ENCODE results near the gene EBF4. TPM values are rescaled to one million over a fixed set of nuclear protein-coding genes. Genes with fewer than 3 reads are reported as not detected.

Gene EBF4
- total and polyA plus RNA-seq, 7 donors = 0.42 to 1.9 (median 1.2) TPM

DNA sequence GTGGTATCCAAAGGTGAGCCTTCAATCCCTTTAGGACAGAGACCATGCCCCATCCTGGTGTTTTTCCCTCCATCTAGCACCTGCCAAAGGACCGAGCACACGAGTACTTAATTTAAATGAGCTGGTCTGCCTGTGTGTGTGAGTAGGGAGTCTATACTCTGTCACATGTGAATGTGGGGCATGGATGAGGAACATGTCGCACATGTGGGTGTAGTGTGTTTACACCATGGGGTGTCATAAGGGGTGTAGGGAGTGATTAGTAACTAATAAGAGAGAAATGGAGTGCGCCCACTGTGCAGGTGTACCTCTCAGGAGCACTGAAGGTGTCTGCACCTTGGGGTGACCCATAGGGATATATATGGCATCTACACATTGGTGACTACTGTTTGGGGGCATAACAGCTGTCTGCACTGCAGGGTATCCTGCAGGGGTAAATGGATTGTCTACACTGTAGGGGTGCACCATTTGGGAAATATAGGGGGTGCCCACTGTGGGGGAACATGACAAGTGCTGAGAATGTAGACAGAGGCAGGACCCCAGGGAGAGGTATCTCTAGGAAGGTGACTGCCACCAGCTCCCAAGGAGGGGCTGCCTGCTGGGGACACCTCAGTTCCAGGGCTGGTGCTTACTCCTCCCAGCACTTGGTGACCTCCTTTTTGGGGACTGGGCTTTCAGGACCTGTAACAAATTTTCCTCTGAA is 53.5 kb downstream of the EBF4 start:
- no peak overlapping the region for H3K4me3 ChIP-seq
- intact Hi-C loops (cut with DNase I) = no loop called here
- no peaks in the 10 kb centered on the region for H3K4me1 ChIP-seq
- no peaks in the 10 kb centered on the region for H3K9me3 ChIP-seq
- no peak for ATAC-seq
- H3K36me3 ChIP-seq (ENCODE audit: insufficient read depth in 1 of 2, low read depth in 1 of 2) = no peaks in the 10 kb centered on the region
- H3K27ac ChIP-seq = no peak overlapping the region
- peaks cover 0 to 70% (median 17%) of the 10 kb centered on the region in 3 donors for H3K27me3 ChIP-seq (ENCODE audit: insufficient read depth in 3 of 3, low read length in 2 of 3)
- TF ChIP-seq, protein P1, sequence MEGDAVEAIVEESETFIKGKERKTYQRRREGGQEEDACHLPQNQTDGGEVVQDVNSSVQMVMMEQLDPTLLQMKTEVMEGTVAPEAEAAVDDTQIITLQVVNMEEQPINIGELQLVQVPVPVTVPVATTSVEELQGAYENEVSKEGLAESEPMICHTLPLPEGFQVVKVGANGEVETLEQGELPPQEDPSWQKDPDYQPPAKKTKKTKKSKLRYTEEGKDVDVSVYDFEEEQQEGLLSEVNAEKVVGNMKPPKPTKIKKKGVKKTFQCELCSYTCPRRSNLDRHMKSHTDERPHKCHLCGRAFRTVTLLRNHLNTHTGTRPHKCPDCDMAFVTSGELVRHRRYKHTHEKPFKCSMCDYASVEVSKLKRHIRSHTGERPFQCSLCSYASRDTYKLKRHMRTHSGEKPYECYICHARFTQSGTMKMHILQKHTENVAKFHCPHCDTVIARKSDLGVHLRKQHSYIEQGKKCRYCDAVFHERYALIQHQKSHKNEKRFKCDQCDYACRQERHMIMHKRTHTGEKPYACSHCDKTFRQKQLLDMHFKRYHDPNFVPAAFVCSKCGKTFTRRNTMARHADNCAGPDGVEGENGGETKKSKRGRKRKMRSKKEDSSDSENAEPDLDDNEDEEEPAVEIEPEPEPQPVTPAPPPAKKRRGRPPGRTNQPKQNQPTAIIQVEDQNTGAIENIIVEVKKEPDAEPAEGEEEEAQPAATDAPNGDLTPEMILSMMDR (IDR thresholded peaks at IDR 0.05) = no peak
- 74 to 81% (median 74%) methylated on average over 4 of the region's 4 CpGs for WGBS, 3 donors
- no peak for DNase-seq

DNA sequence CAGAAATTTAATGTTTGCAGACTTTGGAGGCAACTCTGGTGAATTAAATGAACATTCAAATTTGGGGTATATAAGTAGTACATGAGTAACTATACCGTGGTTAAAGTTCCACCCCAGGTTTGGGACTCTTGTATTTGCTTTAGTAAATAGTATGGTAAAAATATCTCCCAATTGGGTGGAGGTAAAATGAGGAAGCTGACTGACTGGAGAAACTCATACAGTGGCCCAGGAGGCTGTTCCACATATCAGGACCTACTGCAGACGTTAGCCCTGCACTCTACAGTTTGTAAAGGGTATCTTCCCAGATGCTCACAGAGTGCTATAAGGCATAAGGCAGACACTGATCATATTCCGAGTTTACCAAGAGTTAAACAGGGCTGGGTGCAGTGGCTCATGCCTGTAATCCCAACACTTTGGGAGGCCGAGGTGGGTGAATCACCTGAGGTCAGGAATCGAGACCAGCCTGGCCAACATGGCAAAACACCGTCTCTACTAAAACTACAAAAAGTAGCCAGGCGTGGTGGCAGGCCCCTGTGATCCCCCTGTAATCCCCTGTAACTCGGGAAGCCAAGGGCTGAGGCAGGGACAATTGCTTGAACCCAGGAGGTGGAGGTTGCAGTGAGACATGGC is 54.2 kb downstream of the EBF4 start:
- TF ChIP-seq, protein P1 (IDR thresholded peaks at IDR 0.05) = no peak
- ATAC-seq = no peak
- H3K36me3 ChIP-seq (ENCODE audit: insufficient read depth in 1 of 2, low read depth in 1 of 2) = no peaks in the 10 kb centered on the region
- WGBS, 3 donors = 59 to 68% (median 60%) methylated on average over 8 of the region's 8 CpGs
- H3K4me1 ChIP-seq = peaks cover 6% of the 10 kb centered on the region
- no peak overlapping the region for H3K27ac ChIP-seq
- no peaks in the 10 kb centered on the region for H3K9me3 ChIP-seq
- DNase-seq = no peak
- intact Hi-C loops (cut with DNase I) = no loop called here
- peaks cover 0 to 77% (median 21%) of the 10 kb centered on the region in 3 donors for H3K27me3 ChIP-seq (ENCODE audit: insufficient read depth in 3 of 3, low read length in 2 of 3)
- H3K4me3 ChIP-seq = no peak overlapping the region

DNA sequence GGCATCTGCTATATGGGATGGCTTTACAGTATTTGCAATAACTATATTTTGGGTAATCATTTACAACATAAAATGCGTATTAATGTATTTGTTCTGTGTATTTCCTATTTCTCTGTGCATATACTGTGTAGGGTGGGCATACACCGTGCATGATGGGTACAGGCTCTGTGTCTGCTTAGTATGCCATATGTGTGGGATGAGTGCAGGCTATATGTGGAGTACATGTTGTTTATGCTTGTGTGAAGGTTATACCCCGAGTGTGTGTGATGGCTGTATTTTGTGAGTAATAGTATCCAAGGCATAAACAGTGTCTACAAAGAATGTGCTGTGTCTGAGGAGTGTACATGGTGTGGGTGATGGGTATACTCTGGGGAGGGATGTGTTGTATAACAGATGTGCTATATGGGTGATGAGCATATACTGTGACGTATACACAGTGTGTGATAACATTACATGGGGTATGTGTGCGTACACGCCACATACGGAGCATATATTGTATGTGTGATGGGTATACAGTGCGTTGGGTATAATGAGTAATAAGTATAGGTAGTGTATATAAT is 55.2 kb downstream of the EBF4 start:
- H3K4me3 ChIP-seq = no peak overlapping the region
- H3K27ac ChIP-seq = no peak overlapping the region
- ATAC-seq (no peak), DNase-seq (no peak)
- H3K4me1 ChIP-seq = peaks cover 6% of the 10 kb centered on the region
- no peaks in the 10 kb centered on the region for H3K9me3 ChIP-seq
- intact Hi-C loops (cut with DNase I) = no loop called here
- TF ChIP-seq, protein P1 (IDR thresholded peaks at IDR 0.05) = no peak
- WGBS, 3 donors = 79 to 90% (median 83%) methylated on average over 8 of the region's 8 CpGs
- H3K36me3 ChIP-seq (ENCODE audit: insufficient read depth in 1 of 2, low read depth in 1 of 2) = no peaks in the 10 kb centered on the region
- H3K27me3 ChIP-seq (ENCODE audit: insufficient read depth in 3 of 3, low read length in 2 of 3) = peaks cover 0 to 78% (median 27%) of the 10 kb centered on the region in 3 donors

DNA sequence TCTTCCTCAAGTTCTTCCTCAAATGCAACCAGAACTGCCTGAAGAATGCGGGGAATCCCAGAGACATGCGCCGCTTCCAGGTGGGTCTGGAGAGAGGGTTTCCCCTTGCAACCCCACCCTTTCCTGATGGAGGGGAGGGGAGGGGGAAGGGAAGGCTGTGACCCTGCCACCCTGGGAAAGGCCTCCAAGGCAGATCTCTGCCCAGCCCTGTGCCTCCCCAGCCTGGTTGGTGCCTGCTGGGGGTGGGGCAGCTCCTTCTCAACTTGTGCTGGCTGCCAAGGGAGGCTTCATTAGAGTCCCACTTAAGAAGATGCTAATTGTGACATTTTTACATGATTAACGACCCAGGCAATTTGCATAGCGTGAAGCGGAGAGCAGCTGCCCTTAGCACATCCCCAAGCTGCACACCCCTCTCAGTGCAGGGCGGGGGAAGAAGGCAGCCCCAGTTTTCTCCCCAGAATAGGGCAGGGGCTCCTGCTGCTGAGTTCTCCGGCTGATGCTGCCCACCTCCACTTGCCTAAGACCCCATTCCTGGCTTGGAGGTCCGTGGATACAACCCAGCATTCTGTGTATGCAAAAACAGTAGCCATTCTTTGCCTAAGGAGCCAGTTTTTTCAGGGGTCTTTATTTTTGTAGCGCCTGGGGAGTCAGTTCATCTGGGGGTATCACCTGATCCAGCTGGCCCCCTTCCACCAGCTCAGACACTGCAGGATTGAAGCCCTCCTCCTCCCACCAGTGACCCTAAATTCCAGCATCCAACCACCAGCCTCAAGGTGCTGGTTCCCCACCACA is 56.2 kb downstream of the EBF4 start:
- Histone ChIP-seq H3K27me3 (ENCODE audit: insufficient read depth in 3 of 3, low read length in 2 of 3) (peaks cover 0 to 81% (median 32%) of the 10 kb centered on the region in 3 donors), H3K27ac (no peak overlapping the region), H3K4me1 (peaks cover 6% of the 10 kb centered on the region), H3K36me3 (ENCODE audit: insufficient read depth in 1 of 2, low read depth in 1 of 2) (no peaks in the 10 kb centered on the region), H3K9me3 (no peaks in the 10 kb centered on the region), H3K4me3 (no peak overlapping the region)
- 31 to 37% (median 35%) methylated on average over 10 of the region's 10 CpGs for WGBS, 3 donors
- TF ChIP-seq, protein P1 (IDR thresholded peaks at IDR 0.05) = no peak
- DNase-seq (no peak), ATAC-seq (no peak)
- intact Hi-C loops (cut with DNase I) = no loop called here
